ENCODE results near the gene PATE2. TPM values are rescaled to one million over a fixed set of nuclear protein-coding genes. Genes with fewer than 3 reads are reported as not detected.

Gene PATE2
- total and polyA plus RNA-seq, 2 experiments from 2014 or later: not detected

- in situ Hi-C loops (cut with MboI): no loop called here
- no peak for TF ChIP-seq EZH2phosphoT487 (IDR thresholded peaks at IDR 0.05; ENCODE audit: insufficient read depth, low read depth)
- no peak for TF ChIP-seq EZH2 (IDR thresholded peaks at IDR 0.05; ENCODE audit: insufficient read depth, poor library complexity, severe bottlenecking)
- Histone ChIP-seq H3K4me2 (ENCODE audit: unreplicated experiment) (no peak overlapping the region), H3K4me1 (ENCODE audit: insufficient read depth) (no peaks in the 10 kb centered on the region), H3K27me3 (replicated peaks; ENCODE audit: insufficient read depth) (peaks cover 46% of the 10 kb centered on the region), H3K36me3 (ENCODE audit: low read depth) (no peaks in the 10 kb centered on the region), H3K4me3 (no peak overlapping the region), H3F3A (ENCODE audit: insufficient read depth) (no peaks in the 10 kb centered on the region), H3K9ac (no peak overlapping the region), H3K9me3 (ENCODE audit: low read depth) (no peaks in the 10 kb centered on the region), H3K79me2 (ENCODE audit: insufficient read depth) (no peaks in the 10 kb centered on the region), H4K20me1 (ENCODE audit: insufficient read depth) (no peaks in the 10 kb centered on the region), H2AFZ (no peak overlapping the region), H3K27ac (no peak overlapping the region), H3K9me2 (ENCODE audit: insufficient read depth) (no peaks in the 10 kb centered on the region)
- 42 to 57% methylated on average over 1 of the region's 1 CpG for WGBS, 2 experiments (ENCODE audit: low coverage in 1 of 2, low lambda C conversion rate in 2 of 2, missing lambda C conversion rate in 2 of 2)
- DNase-seq: peak; percentile 17
Observed at GRCh38 chr11:125743681-125744080, 34.9 kb downstream of the PATE2 start.

GRCh38 chr11:125740617-125741016, 38.0 kb downstream of the PATE2 start:
- Histone ChIP-seq H3K9me2 (ENCODE audit: insufficient read depth) (no peaks in the 10 kb centered on the region), H3F3A (ENCODE audit: insufficient read depth) (no peaks in the 10 kb centered on the region), H4K20me1 (ENCODE audit: insufficient read depth) (no peaks in the 10 kb centered on the region), H3K79me2 (ENCODE audit: insufficient read depth) (no peaks in the 10 kb centered on the region), H3K4me2 (ENCODE audit: unreplicated experiment) (no peak overlapping the region), H3K4me1 (ENCODE audit: insufficient read depth) (no peaks in the 10 kb centered on the region), H3K27ac (no peak overlapping the region), H3K9me3 (ENCODE audit: low read depth) (no peaks in the 10 kb centered on the region), H3K4me3 (no peak overlapping the region), H3K9ac (no peak overlapping the region), H2AFZ (no peak overlapping the region), H3K36me3 (ENCODE audit: low read depth) (no peaks in the 10 kb centered on the region), H3K27me3 (replicated peaks; ENCODE audit: insufficient read depth) (peaks cover 24% of the 10 kb centered on the region; the same call in 1 of the 2 replicates)
- TF ChIP-seq EZH2phosphoT487 (IDR thresholded peaks at IDR 0.05; ENCODE audit: insufficient read depth, low read depth): no peak
- no peak for TF ChIP-seq EZH2 (IDR thresholded peaks at IDR 0.05; ENCODE audit: insufficient read depth, poor library complexity, severe bottlenecking)
- in situ Hi-C loops (cut with MboI): no loop called here
- no peak for DNase-seq

GRCh38 chr11:125728969-125729368, 49.7 kb downstream of the PATE2 start:
- 23% methylated on average over 3 of the region's 3 CpGs for WGBS, 2 experiments (ENCODE audit: low coverage in 1 of 2, low lambda C conversion rate in 2 of 2, missing lambda C conversion rate in 2 of 2)
- Histone ChIP-seq H2AFZ (no peak overlapping the region), H3K27ac (no peak overlapping the region), H3F3A (ENCODE audit: insufficient read depth) (no peaks in the 10 kb centered on the region), H3K4me3 (no peak overlapping the region), H3K9me2 (ENCODE audit: insufficient read depth) (no peaks in the 10 kb centered on the region), H3K79me2 (ENCODE audit: insufficient read depth) (no peaks in the 10 kb centered on the region), H3K4me2 (ENCODE audit: unreplicated experiment) (no peak overlapping the region), H3K9me3 (ENCODE audit: low read depth) (no peaks in the 10 kb centered on the region), H3K36me3 (ENCODE audit: low read depth) (no peaks in the 10 kb centered on the region), H3K4me1 (ENCODE audit: insufficient read depth) (no peaks in the 10 kb centered on the region), H3K27me3 (replicated peaks; ENCODE audit: insufficient read depth) (peaks cover 62% of the 10 kb centered on the region), H3K9ac (no peak overlapping the region), H4K20me1 (ENCODE audit: insufficient read depth) (no peaks in the 10 kb centered on the region)
- DNase-seq: no peak
- TF ChIP-seq EZH2 (IDR thresholded peaks at IDR 0.05; ENCODE audit: insufficient read depth, poor library complexity, severe bottlenecking) (no peak), EZH2phosphoT487 (IDR thresholded peaks at IDR 0.05; ENCODE audit: insufficient read depth, low read depth) (no peak)
- in situ Hi-C loops (cut with MboI): no loop called here

Other genes with a start within 250 kb of the PATE2 start
- 124 and 145 TPM in 2 replicates for gene EI24, start 209.4 kb downstream of the PATE2 start, total RNA-seq (2014; rRNA removed; shearing (Covaris generic))
- 139 and 140 TPM in 2 replicates for gene EI24, start 209.4 kb downstream of the PATE2 start, polyA plus RNA-seq (2016; fragmentation: Nextera tagmentation; extraction: Ambion mirVana)
- 289 and 309 TPM in 2 replicates for gene STT3A, start 186.0 kb downstream of the PATE2 start, total RNA-seq (2014; rRNA removed; shearing (Covaris generic))
- gene STT3A, start 186.0 kb downstream of the PATE2 start, polyA plus RNA-seq (2016; fragmentation: Nextera tagmentation; extraction: Ambion mirVana): 245 and 258 TPM in 2 replicates
- 16.8 and 23.4 TPM in 2 replicates for gene CHEK1, start 153.7 kb downstream of the PATE2 start, total RNA-seq (2014; rRNA removed; shearing (Covaris generic))
- gene CHEK1, start 153.7 kb downstream of the PATE2 start, polyA plus RNA-seq (2016; fragmentation: Nextera tagmentation; extraction: Ambion mirVana): 15.1 and 16.8 TPM in 2 replicates
- not detected in 2 replicates for gene ACRV1, start 98.0 kb downstream of the PATE2 start, total RNA-seq (2014; rRNA removed; shearing (Covaris generic))
- 0.10 and 0.22 TPM in 2 replicates for gene ACRV1, start 98.0 kb downstream of the PATE2 start, polyA plus RNA-seq (2016; fragmentation: Nextera tagmentation; extraction: Ambion mirVana)
- gene PATE1, start 32.5 kb downstream of the PATE2 start, total RNA-seq (2014; rRNA removed; shearing (Covaris generic)): not detected in 2 replicates
- gene PATE1, start 32.5 kb downstream of the PATE2 start, polyA plus RNA-seq (2016; fragmentation: Nextera tagmentation; extraction: Ambion mirVana): not detected in 2 replicates
- not detected in 2 replicates for gene PATE3, start 9.3 kb upstream of the PATE2 start, total RNA-seq (2014; rRNA removed; shearing (Covaris generic))
- gene PATE3, start 9.3 kb upstream of the PATE2 start, polyA plus RNA-seq (2016; fragmentation: Nextera tagmentation; extraction: Ambion mirVana): not detected in 2 replicates
- not detected in 2 replicates for gene PATE4, start 54.5 kb upstream of the PATE2 start, total RNA-seq (2014; rRNA removed; shearing (Covaris generic))
- gene PATE4, start 54.5 kb upstream of the PATE2 start, polyA plus RNA-seq (2016; fragmentation: Nextera tagmentation; extraction: Ambion mirVana): not detected in 2 replicates
- 4.6 and 6.2 TPM in 2 replicates for gene HYLS1, start 108.8 kb upstream of the PATE2 start, total RNA-seq (2014; rRNA removed; shearing (Covaris generic))
- gene HYLS1, start 108.8 kb upstream of the PATE2 start, polyA plus RNA-seq (2016; fragmentation: Nextera tagmentation; extraction: Ambion mirVana): 11.7 and 13.0 TPM in 2 replicates
- 8.3 and 11.8 TPM in 2 replicates for gene PUS3, start 124.4 kb upstream of the PATE2 start, total RNA-seq (2014; rRNA removed; shearing (Covaris generic))
- gene PUS3, start 124.4 kb upstream of the PATE2 start, polyA plus RNA-seq (2016; fragmentation: Nextera tagmentation; extraction: Ambion mirVana): 8.4 and 10.7 TPM in 2 replicates
- gene DDX25, start 125.7 kb upstream of the PATE2 start, total RNA-seq (2014; rRNA removed; shearing (Covaris generic)): not detected in 2 replicates
- gene DDX25, start 125.7 kb upstream of the PATE2 start, polyA plus RNA-seq (2016; fragmentation: Nextera tagmentation; extraction: Ambion mirVana): not detected in 2 replicates
- gene VSIG10L2, start 167.2 kb upstream of the PATE2 start, total RNA-seq (2014; rRNA removed; shearing (Covaris generic)): not detected in 2 replicates
- not detected in 2 replicates for gene VSIG10L2, start 167.2 kb upstream of the PATE2 start, polyA plus RNA-seq (2016; fragmentation: Nextera tagmentation; extraction: Ambion mirVana)